GM12878 (cell line): ENCODE measurements around the gene LENG9. TPM values are rescaled to one million over a fixed set of nuclear protein-coding genes. Genes with fewer than 3 reads are reported as not detected.

Experiments
- CEBPZ ChIP-seq: fragments of 150-350 bp; IDR thresholded peaks from 2 replicates; pipeline ENCODE4 v1.6.1; 2016; ENCODE audit warnings: low read depth, low read length
- CREB1 ChIP-seq: IDR thresholded peaks from 2 replicates; pipeline ENCODE4 v1.6.1; 2012; ENCODE audit warnings: low read depth, mild to moderate bottlenecking, inconsistent platforms
- EZH2 ChIP-seq: IDR thresholded peaks from 2 replicates; pipeline ENCODE4 v1.6.1; 2012; ENCODE audit warnings: low read depth, mild to moderate bottlenecking, control low read depth, inconsistent platforms, low read length, borderline replicate concordance; ENCODE audit not compliant: control insufficient read depth
- HSF1 ChIP-seq: fragments of 150-350 bp; IDR thresholded peaks from 2 replicates; pipeline ENCODE4 v1.6.1; 2014; ENCODE audit warnings: mild to moderate bottlenecking, low read depth, low read length
- MAX ChIP-seq: IDR thresholded peaks from 2 replicates; pipeline ENCODE4 v1.6.1; 2012; ENCODE audit warnings: low read depth, low read length, improper control_type of control experiment
- MEF2B ChIP-seq: fragments of 450-650 bp; IDR thresholded peaks from 2 replicates; pipeline ENCODE4 v1.6.1; 2018; ENCODE audit warnings: mild to moderate bottlenecking, moderate library complexity; ENCODE audit not compliant: partially characterized antibody, poor library complexity, severe bottlenecking
- MLLT1 ChIP-seq: fragments of 450-650 bp; IDR thresholded peaks from 2 replicates; pipeline ENCODE4 v1.6.1; 2016; ENCODE audit warnings: mild to moderate bottlenecking
- NFYA ChIP-seq: IDR thresholded peaks from 2 replicates; pipeline ENCODE4 v1.6.1; 2011; ENCODE audit warnings: low read depth, mild to moderate bottlenecking, low read length, improper control_type of control experiment, borderline replicate concordance
- NKRF ChIP-seq: fragments of 450-650 bp; conservative IDR thresholded peaks from 2 replicates; pipeline ENCODE4 v1.6.1; 2017; ENCODE audit warnings: mild to moderate bottlenecking, moderate library complexity
- NR2F1 ChIP-seq: fragments of 450-650 bp; conservative IDR thresholded peaks from 2 replicates; pipeline ENCODE4 v1.6.1; 2017; ENCODE audit warnings: mild to moderate bottlenecking
- PML ChIP-seq: IDR thresholded peaks from 2 replicates; pipeline ENCODE4 v1.6.1; 2012; ENCODE audit warnings: low read length, inconsistent platforms
- RAD21 ChIP-seq: IDR thresholded peaks from 2 replicates; pipeline ENCODE4 v1.6.1; 2011; ENCODE audit warnings: mild to moderate bottlenecking, low read depth, low read length, moderate library complexity; ENCODE audit not compliant: insufficient read depth
- TAF1 ChIP-seq: IDR thresholded peaks from 2 replicates; pipeline ENCODE4 v1.6.1; 2011; ENCODE audit warnings: mild to moderate bottlenecking, low read depth, low read length, borderline replicate concordance
- TBL1XR1 ChIP-seq: IDR thresholded peaks from 2 replicates; pipeline ENCODE4 v1.6.1; 2012; ENCODE audit warnings: low read depth, low read length, improper control_type of control experiment
- TCF3 ChIP-seq: IDR thresholded peaks from 2 replicates; pipeline ENCODE4 v1.6.1; 2012; ENCODE audit warnings: low read depth, mild to moderate bottlenecking, low read length, borderline replicate concordance; ENCODE audit not compliant: insufficient read depth
- ZBTB33 ChIP-seq: fragments of 450-650 bp; IDR thresholded peaks from 2 replicates; pipeline ENCODE4 v1.6.1; 2017; ENCODE audit warnings: mild to moderate bottlenecking
- polyA plus RNA-seq, 11 experiments: library from polyadenylated mRNA; depleted of rRNA in 4 of 11; unstranded in 6 of 11; stranded (reverse) in 5 of 11; fragments of >200 nt; fragmentation: Nextera tagmentation in 4 of 11; fragmentation: Illumina TruSeq in 1 of 11; extraction: Ambion mirVana in 4 of 11; extraction: Trizol in 1 of 11; gene quantifications; 1 replicate in 1 of 11; 2 replicates in 10 of 11; pipeline versions ENCODE4 v1.2.1 to v1.2.3, GENCODE V29; 2011 to 2016; ENCODE audit warnings: inconsistent platforms in 2 of 11, missing spikeins in 2 of 11, low read depth in 1 of 11
- total RNA-seq, 4 experiments: library from RNA; depleted of rRNA in 3 of 4; stranded (reverse); fragments of >200 nt in 3 of 4; fragmentation: Illumina TruSeq in 1 of 4; extraction: Trizol in 1 of 4; gene quantifications; 2 replicates each; pipeline versions ENCODE4 v1.2.1 to v1.2.3, GENCODE V29; 2013 to 2021

The LENG9 gene
- total and polyA plus RNA-seq, 10 of the 15 experiments (the other 5 are each of a cell fraction or from before 2014, with no cell fraction given): 0.09 to 2.9 (median 0.76) TPM; not detected in 1

- TF ChIP-seq ZBTB33 (no peak), TBL1XR1 (peak; percentile 39; the same call in 1 of the 2 replicates), CREB1 (peak; percentile 91), RAD21 (no peak), MEF2B (peak; percentile 45), TAF1 (0 out of 2 replicates have a peak, but pooled peaks have one; percentile 31), EZH2 (no peak), NKRF (peak; percentile 55), TCF3 (no peak), MLLT1 (0 out of 2 replicates have a peak, but pooled peaks have one; percentile 43), NR2F1 (peak; percentile 54; the same call in 1 of the 2 replicates), NFYA (no peak), CEBPZ (no peak), PML (no peak), HSF1 (no peak), MAX (peak; percentile 32)
Observed at GRCh38 chr19:54464630-54465425, 1.2 kb upstream of the LENG9 start (continued).
